ENCODE measurements around the gene LSS.
"Not testable (repeated sequence)": the region's sequence is repeated elsewhere in the genome, so short reads cannot be mapped to it uniquely, and the experiment has no call there.

Gene LSS

DNA sequence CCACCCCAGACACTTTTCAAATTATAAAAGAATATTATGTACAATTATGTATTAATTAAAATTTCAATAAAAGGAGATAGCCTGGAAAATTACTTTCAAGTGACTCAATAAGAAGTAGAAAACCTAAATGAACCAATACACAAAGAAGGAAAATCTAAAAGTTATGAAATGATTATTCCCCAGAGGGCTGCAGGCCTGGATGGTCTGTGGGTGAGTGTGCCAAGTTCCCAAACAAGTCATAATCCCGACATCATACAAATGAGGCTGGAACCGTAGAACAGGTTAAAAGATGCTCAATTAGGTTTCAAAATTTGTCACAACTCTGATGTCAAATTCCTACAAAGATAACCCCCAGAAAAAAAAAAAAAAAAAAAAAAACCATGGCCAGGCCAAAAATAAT, 57.0 kb downstream of the LSS start:
- H3K4me3 ChIP-seq (ENCODE audit: low read depth, low read length), result no peak overlapping the region
- no peak overlapping the region for H3K27ac ChIP-seq
- no peak for DNase-seq
- in situ Hi-C loops (cut with HindIII; ENCODE audit: low pct_ligation_motif_present, low sequenced_read_pairs), result no loop called here
- TF ChIP-seq, protein P1, sequence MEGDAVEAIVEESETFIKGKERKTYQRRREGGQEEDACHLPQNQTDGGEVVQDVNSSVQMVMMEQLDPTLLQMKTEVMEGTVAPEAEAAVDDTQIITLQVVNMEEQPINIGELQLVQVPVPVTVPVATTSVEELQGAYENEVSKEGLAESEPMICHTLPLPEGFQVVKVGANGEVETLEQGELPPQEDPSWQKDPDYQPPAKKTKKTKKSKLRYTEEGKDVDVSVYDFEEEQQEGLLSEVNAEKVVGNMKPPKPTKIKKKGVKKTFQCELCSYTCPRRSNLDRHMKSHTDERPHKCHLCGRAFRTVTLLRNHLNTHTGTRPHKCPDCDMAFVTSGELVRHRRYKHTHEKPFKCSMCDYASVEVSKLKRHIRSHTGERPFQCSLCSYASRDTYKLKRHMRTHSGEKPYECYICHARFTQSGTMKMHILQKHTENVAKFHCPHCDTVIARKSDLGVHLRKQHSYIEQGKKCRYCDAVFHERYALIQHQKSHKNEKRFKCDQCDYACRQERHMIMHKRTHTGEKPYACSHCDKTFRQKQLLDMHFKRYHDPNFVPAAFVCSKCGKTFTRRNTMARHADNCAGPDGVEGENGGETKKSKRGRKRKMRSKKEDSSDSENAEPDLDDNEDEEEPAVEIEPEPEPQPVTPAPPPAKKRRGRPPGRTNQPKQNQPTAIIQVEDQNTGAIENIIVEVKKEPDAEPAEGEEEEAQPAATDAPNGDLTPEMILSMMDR (IDR thresholded peaks at IDR 0.05; ENCODE audit: low read depth, low read length, missing control alignments), result no peak
- no peaks in the 10 kb centered on the region for H3K27me3 ChIP-seq (replicated peaks)
- no peaks in the 10 kb centered on the region for H3K36me3 ChIP-seq (replicated peaks)

DNA sequence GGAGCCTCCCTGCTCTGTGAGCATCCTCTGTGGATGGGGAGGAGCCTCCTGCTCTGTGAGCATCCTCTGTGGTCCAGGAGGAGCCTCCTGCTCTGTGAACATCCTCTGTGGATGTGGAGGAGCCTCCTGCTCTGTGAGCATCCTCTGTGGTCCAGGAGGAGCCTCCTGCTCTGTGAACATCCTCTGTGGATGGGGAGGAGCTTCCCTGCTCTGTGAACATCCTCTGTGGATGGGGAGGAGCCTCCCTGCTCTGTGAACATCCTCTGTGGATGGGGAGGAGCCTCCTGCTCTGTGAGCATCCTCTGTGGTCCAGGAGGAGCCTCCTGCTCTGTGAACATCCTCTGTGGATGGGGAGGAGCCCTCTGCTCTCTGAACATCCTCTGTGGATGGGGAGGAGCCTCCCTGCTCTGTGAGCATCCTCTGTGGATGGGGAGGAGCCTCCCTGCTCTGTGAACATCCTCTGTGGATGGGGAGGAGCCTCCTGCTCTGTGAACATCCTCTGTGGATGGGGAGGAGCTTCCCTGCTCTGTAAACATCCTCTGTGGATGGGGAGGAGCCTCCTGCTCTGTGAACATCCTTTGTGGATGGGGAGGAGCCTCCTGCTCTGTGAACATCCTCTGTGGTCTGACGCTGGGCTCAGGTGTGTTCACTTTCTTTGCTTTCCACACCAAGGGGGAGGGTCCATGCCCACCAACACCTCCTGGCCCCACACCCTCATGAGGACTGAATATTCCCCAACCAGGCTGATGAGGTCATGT, 58.0 kb downstream of the LSS start:
- H3K27me3 ChIP-seq (replicated peaks); H3K4me3 ChIP-seq (ENCODE audit: low read depth, low read length); in situ Hi-C loops (cut with HindIII; ENCODE audit: low pct_ligation_motif_present, low sequenced_read_pairs); H3K27ac ChIP-seq; DNase-seq; H3K36me3 ChIP-seq (replicated peaks): not testable (repeated sequence)

DNA sequence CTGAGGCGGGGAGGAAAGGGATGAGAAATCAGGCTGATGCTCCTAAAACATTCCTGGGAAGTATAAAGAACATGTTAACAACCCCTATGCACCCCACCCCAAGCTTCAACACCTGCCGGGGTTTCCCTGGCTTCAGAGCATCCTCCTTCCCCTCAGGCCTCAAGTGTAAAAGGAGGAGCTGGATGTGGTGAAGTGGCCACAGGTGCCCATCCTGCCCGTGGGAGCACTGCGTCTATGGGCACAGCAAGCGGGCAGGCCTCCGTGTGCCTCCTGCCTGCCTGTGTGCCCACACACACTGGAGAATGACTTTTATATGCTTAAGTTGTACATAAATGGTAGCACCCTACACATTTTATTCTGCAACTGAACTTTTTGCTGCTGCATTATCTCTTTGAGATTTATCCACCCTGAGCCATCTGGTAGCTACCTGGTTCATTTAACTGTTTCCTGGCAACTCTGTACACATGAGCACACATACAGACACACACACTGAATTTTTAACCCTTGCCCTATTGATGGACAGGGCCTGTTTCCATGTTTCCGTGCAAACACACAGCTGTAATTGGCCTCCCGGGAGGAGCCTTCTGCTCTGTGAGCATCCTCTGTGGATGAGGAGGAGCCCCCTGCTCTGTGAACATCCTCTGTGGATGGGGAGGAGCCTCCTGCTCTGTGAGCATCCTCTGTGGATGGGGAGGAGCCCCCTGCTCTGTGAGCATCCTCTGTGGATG, 59.8 kb downstream of the LSS start:
- TF ChIP-seq, protein P1 (IDR thresholded peaks at IDR 0.05; ENCODE audit: low read depth, low read length, missing control alignments), result no peak
- Histone ChIP-seq H3K27ac (no peak overlapping the region), H3K27me3 (replicated peaks) (no peaks in the 10 kb centered on the region), H3K36me3 (replicated peaks) (no peaks in the 10 kb centered on the region), H3K4me3 (ENCODE audit: low read depth, low read length) (no peak overlapping the region)
- no peak for DNase-seq
- in situ Hi-C loops (cut with HindIII; ENCODE audit: low pct_ligation_motif_present, low sequenced_read_pairs), result no loop called here

DNA sequence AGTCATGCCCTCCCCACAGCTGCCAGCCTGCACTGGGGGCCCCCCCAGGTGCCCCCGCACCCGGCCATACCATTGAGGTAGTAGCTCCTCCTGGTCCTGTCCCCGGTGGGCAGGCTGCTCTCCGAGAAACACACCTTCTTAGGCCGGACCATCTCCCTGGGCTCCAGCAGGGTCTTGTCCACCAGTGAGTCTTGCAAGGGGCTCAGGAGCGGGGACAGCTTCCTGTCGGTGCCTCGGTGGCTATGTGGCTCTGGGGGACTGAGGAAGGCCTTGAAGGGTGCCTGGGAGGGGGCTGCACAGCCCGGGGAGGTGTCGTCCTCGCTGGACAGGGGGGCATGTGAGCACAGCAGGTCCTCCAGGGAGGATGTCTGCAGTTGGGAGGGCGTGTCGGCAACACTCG, 60.3 kb downstream of the LSS start:
- Histone ChIP-seq H3K27ac (no peak overlapping the region), H3K4me3 (ENCODE audit: low read depth, low read length) (no peak overlapping the region), H3K36me3 (replicated peaks) (no peaks in the 10 kb centered on the region), H3K27me3 (replicated peaks) (no peaks in the 10 kb centered on the region)
- in situ Hi-C loops (cut with HindIII; ENCODE audit: low pct_ligation_motif_present, low sequenced_read_pairs), result no loop called here
- DNase-seq, result no peak
- TF ChIP-seq, protein P1 (IDR thresholded peaks at IDR 0.05; ENCODE audit: low read depth, low read length, missing control alignments), result no peak

DNA sequence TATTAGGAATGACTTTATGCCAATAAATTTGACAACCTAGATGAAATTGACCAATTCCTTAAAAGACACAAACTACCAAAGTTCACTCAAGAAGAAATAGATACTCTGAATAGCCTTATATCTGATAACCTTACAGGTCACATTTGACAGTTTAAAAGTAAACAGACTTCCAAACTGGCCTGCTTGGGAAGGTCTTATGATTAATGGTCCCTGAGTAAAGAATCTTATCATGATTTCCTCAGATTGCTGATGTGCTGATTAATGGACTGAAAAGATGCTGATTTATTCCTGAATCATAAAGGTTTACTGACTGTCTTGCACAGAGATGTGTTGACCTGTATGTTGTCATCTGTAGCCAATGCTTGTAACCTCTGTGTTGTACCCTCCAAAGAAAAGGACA, 63.5 kb downstream of the LSS start:
- in situ Hi-C loops (cut with HindIII; ENCODE audit: low pct_ligation_motif_present, low sequenced_read_pairs), result no loop called here
- peaks cover 5% of the 10 kb centered on the region for H3K36me3 ChIP-seq (replicated peaks)
- no peak overlapping the region for H3K4me3 ChIP-seq (ENCODE audit: low read depth, low read length)
- TF ChIP-seq, protein P1 (IDR thresholded peaks at IDR 0.05; ENCODE audit: low read depth, low read length, missing control alignments), result no peak
- H3K27ac ChIP-seq, result no peak overlapping the region
- no peaks in the 10 kb centered on the region for H3K27me3 ChIP-seq (replicated peaks)
- DNase-seq, result no peak

DNA sequence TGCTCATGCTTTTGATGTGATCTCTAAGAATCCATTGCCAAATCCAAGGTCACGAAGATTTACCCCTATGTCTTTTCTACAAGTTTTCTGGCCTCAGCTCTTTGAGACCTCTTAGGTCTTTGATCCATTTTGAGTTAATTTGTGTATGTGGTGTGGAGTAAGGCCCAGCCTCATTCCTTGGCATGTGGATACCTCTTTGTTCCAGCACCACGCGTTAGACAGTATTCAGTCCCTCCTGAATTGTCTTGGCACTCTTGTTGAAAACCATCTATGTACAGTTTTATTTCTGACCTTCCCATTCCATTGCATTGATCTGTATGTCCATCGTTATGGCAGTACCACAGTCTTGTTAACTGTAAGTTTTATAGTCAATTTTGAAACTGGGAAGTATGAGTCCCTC, 65.2 kb downstream of the LSS start:
- H3K36me3 ChIP-seq (replicated peaks), result peaks cover 5% of the 10 kb centered on the region
- no peaks in the 10 kb centered on the region for H3K27me3 ChIP-seq (replicated peaks)
- TF ChIP-seq, protein P1 (IDR thresholded peaks at IDR 0.05; ENCODE audit: low read depth, low read length, missing control alignments), result no peak
- in situ Hi-C loops (cut with HindIII; ENCODE audit: low pct_ligation_motif_present, low sequenced_read_pairs), result no loop called here
- H3K4me3 ChIP-seq (ENCODE audit: low read depth, low read length), result no peak overlapping the region
- DNase-seq, result no peak
- no peak overlapping the region for H3K27ac ChIP-seq
